Effector memory CD4-positive, alpha-beta T cell (primary cell): ENCODE measurements around the gene MRPL4.

Experiments used
- DNase-seq, 3 donors: peaks; one replicate each; pipeline ENCODE4 v3.0.0-alpha.2; 2020
- H3K27ac ChIP-seq: 2 replicates; pipeline ENCODE4 v1.7.0; 2013; ENCODE audit warnings: mild to moderate bottlenecking, low read length, moderate library complexity; ENCODE audit not compliant: insufficient read depth, poor library complexity, severe bottlenecking
- H3K27me3 ChIP-seq: replicated peaks from 2 replicates; pipeline ENCODE4 v1.7.0; 2013; ENCODE audit warnings: mild to moderate bottlenecking, low read length; ENCODE audit not compliant: insufficient read depth, control insufficient read depth, poor library complexity, severe bottlenecking
- H3K36me3 ChIP-seq: 2 replicates; pipeline ENCODE4 v1.7.0; 2013; ENCODE audit warnings: mild to moderate bottlenecking, low read length, moderate library complexity; ENCODE audit not compliant: control insufficient read depth, insufficient read depth
- H3K4me1 ChIP-seq: 2 replicates; pipeline ENCODE4 v1.7.0; 2013; ENCODE audit warnings: low read length, mild to moderate bottlenecking; ENCODE audit not compliant: control insufficient read depth, insufficient read depth, poor library complexity, severe bottlenecking
- H3K4me3 ChIP-seq: 2 replicates; pipeline ENCODE4 v1.7.0; 2013; ENCODE audit warnings: low read length, low read depth, mild to moderate bottlenecking; ENCODE audit not compliant: insufficient read depth, poor library complexity, severe bottlenecking
- H3K9me3 ChIP-seq: 2 replicates; pipeline ENCODE4 v1.7.0; 2013; ENCODE audit warnings: mild to moderate bottlenecking, low read length, moderate library complexity; ENCODE audit not compliant: control insufficient read depth
- total RNA-seq, 3 donors: gene quantifications; one replicate each; lab custom pipeline; 2026; lab: John Stamatoyannopoulos, UW

Gene MRPL4
- 14.2 to 23.6 (median 21.1) reads per million in 3 donors for total RNA-seq

DNA sequence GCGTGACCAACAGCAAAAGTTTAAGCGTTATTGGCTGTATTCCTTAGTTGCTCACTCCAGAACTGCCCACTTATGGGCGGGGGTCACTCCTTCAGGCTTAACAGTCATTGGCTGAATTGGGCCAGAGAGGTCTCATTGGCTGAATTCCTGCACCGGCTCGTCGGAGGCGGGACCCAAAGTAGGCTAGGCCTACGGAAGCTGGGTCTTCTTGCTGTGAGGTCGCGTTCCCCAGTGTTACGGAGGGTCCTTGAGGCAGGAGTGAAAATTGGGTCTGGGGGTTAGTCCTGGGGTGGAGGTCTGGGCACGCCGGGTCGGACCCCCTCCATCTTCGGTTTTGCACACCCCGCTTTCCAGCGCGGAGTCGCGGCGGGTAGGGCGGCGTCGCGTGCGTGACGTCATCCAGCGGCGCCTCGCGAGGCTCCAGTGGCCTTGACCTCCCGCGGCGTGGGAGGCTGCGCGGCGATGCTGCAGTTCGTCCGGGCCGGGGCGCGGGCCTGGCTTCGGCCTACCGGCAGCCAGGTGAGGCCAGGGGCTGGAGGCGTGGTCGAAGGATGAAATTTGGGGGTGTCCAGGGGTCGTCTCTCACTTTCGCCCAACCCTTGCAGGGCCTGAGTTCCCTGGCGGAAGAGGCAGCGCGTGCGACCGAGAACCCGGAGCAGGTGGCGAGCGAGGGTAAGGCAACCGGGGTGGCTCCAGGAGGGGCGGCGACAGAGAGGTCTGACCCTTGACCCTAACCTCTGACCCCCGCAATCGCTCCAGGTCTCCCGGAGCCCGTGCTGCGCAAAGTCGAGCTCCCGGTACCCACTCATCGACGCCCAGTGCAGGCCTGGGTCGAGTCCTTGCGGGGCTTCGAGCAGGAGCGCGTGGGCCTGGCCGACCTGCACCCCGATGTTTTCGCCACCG, at the start of gene MRPL4:
Gene MRPL4 (plus strand): TSS at position 423 of the 903 bp plus-strand sequence. CDS start 40 bp downstream, at position 463.
- DNase-seq: peak; percentile 91 to 96 (median 94)
- H3K27ac ChIP-seq: peak within 1 kb of the TSS; percentile 75
- H3K9me3 ChIP-seq: no peaks in the 10 kb centered on the region
- H3K27me3 ChIP-seq: no peaks in the 10 kb centered on the region
- peak within 1 kb of the TSS; percentile 100 for H3K4me3 ChIP-seq
- H3K36me3 ChIP-seq: peaks cover 14% of the 10 kb centered on the region
- peaks cover 13% of the 10 kb centered on the region for H3K4me1 ChIP-seq

DNA sequence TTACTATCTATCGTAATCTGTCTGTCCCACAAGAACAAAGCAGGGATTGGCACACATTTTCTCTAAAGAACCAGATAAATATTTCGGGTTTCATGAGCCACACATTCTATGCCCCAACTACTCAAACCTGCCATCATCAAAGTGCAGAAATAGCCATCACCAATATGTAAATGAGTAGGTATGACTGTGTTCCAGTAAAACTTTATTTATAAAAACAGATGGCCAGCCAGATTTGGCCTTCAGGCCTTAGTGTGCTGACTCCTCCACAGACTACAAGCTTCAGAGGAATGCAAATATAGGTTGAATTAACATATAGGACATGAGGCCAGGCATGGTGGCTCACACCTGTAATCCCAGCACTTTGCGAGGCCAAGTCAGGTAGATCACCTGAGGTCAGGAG, 48.3 kb upstream of the MRPL4 start:
- Histone ChIP-seq H3K9me3 (no peaks in the 10 kb centered on the region), H3K4me1 (no peaks in the 10 kb centered on the region), H3K27ac (no peak overlapping the region), H3K36me3 (no peaks in the 10 kb centered on the region), H3K27me3 (no peaks in the 10 kb centered on the region), H3K4me3 (no peak overlapping the region)
- DNase-seq: no peak

GRCh38 chr19:10205636-10206035, 46.4 kb upstream of the MRPL4 start:
- Histone ChIP-seq H3K27ac (no peak overlapping the region), H3K9me3 (no peaks in the 10 kb centered on the region), H3K27me3 (no peaks in the 10 kb centered on the region), H3K36me3 (no peaks in the 10 kb centered on the region), H3K4me3 (no peak overlapping the region), H3K4me1 (no peaks in the 10 kb centered on the region)
- DNase-seq: no peak

DNA sequence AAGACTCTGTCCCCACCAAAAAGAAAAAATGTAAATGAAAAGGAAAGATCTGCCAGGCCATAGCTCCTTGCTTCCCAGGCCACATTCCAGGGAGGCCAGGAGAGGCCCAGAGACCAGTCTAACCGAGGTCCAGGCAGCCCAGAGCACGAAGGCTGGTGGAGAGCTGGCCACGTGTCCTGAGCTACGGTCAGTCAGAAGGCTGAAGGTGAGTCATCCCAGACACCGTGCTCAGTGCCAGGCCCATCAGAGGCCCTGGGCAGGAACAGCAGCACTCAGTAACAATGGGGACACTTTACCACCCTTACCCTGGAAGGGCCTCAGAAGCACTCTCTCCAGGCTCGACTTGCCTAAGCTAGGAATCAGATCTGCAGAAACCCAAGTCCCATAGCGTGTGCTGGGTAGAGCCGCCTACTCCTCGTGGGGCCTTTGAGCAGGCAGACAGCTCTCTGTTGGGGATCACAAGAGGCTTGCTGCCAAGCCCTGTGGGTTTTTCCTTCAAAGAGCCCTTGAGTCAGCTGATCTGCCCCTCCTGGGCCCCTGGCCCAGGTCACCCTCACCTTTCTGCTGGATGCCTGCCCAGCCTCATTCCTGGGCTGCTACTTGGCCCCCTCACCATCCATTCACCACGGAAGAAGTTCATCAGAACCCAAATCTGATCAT, 45.7 kb upstream of the MRPL4 start:
- no peaks in the 10 kb centered on the region for H3K4me1 ChIP-seq
- H3K4me3 ChIP-seq: no peak overlapping the region
- no peaks in the 10 kb centered on the region for H3K36me3 ChIP-seq
- no peak overlapping the region for H3K27ac ChIP-seq
- H3K9me3 ChIP-seq: no peaks in the 10 kb centered on the region
- H3K27me3 ChIP-seq: no peaks in the 10 kb centered on the region
- no peak for DNase-seq

GRCh38 chr19:10207026-10207425, 45.0 kb upstream of the MRPL4 start:
- no peak overlapping the region for H3K27ac ChIP-seq
- H3K9me3 ChIP-seq: no peaks in the 10 kb centered on the region
- H3K36me3 ChIP-seq: no peaks in the 10 kb centered on the region
- DNase-seq: no peak
- H3K4me3 ChIP-seq: no peak overlapping the region
- H3K4me1 ChIP-seq: no peaks in the 10 kb centered on the region
- H3K27me3 ChIP-seq: no peaks in the 10 kb centered on the region

DNA sequence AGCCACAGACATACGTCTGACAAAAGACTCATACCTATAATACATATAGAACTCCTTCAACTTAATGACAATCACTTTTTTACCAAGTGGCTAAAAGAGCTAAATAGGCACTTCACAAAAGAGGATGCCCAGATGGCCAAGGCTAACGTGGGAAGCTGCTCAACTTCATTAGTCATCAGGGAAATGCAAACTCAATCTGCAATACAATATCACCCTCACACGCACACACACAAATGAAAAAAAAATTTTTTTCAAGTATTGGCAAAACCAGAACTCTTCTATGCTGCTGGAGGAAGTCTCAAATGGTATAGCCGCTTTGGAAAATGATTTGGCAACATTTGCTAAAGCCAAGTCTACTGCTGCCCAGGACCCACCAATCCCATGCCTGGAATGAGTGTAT, 42.7 kb upstream of the MRPL4 start:
- H3K4me1 ChIP-seq: no peaks in the 10 kb centered on the region
- DNase-seq: no peak
- no peaks in the 10 kb centered on the region for H3K9me3 ChIP-seq
- no peak overlapping the region for H3K27ac ChIP-seq
- H3K27me3 ChIP-seq: no peaks in the 10 kb centered on the region
- no peak overlapping the region for H3K4me3 ChIP-seq
- H3K36me3 ChIP-seq: no peaks in the 10 kb centered on the region

DNA sequence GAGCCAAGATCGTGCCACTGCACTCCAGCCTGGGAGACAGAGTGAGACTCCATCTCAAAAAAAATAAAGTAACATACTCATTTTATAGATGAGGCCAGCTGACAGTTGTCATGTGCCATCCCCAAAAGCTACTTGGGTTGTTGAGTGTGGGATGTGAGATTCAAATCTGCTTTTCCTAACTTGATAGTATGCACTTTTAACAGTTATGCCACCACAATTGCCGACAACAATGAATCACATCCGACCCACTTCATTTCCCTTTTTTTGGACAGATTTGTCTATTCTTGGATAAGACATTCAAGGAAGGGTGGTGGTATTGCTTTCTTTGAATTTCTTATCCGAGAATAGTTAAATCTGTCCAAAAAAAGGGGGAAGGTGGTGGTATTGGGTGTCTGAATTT, 41.0 kb upstream of the MRPL4 start:
- Histone ChIP-seq H3K4me3 (no peak overlapping the region), H3K4me1 (no peaks in the 10 kb centered on the region), H3K36me3 (no peaks in the 10 kb centered on the region), H3K27me3 (no peaks in the 10 kb centered on the region), H3K27ac (no peak overlapping the region), H3K9me3 (no peaks in the 10 kb centered on the region)
- DNase-seq: no peak

DNA sequence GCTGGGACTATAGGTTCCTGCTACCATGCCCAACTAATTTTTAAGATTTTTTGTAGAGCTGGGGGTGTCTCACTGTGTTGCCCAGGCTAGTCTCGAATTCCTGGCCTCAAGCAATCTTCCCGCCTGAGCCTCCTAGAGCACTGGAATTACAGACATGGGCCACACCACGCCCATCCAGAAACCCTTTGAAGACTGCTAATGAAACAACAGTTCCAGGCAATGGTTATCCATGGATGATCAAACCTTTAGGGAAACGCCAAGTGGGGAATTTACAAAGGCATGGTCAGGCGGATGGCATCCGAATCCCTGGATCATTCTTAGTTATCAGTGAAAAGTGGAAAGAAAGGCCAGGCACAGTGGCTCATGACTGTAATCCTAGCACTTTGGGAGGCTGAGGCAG, 40.3 kb upstream of the MRPL4 start:
- no peaks in the 10 kb centered on the region for H3K27me3 ChIP-seq
- no peak for DNase-seq
- H3K27ac ChIP-seq: no peak overlapping the region
- H3K9me3 ChIP-seq: no peaks in the 10 kb centered on the region
- no peaks in the 10 kb centered on the region for H3K4me1 ChIP-seq
- no peak overlapping the region for H3K4me3 ChIP-seq
- no peaks in the 10 kb centered on the region for H3K36me3 ChIP-seq

DNA sequence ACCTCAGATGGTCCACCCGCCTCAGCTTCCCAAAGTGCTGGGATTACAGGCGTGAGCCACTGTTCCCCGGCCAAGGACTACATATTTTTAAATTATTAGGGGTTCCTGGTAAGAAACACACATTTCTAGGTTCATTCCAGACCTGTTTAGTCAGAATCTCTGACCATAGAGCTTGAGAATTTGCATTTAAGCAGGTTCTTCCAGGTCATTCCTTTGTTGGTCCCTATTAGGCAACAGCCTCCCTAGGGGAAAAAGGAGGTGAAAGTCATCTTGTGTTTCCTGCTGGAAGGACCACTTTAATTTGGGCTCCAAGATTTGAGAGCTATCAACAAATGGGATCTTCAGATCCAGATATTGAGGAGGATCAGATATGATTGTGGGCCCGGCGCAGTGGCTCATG, 37.2 kb upstream of the MRPL4 start:
- H3K9me3 ChIP-seq: no peaks in the 10 kb centered on the region
- no peak for DNase-seq
- no peak overlapping the region for H3K27ac ChIP-seq
- H3K4me3 ChIP-seq: no peak overlapping the region
- H3K27me3 ChIP-seq: no peaks in the 10 kb centered on the region
- H3K4me1 ChIP-seq: no peaks in the 10 kb centered on the region
- H3K36me3 ChIP-seq: no peaks in the 10 kb centered on the region

GRCh38 chr19:10217085-10217484, 34.9 kb upstream of the MRPL4 start:
- Histone ChIP-seq H3K4me3 (no peak overlapping the region), H3K27me3 (no peaks in the 10 kb centered on the region), H3K27ac (no peak overlapping the region), H3K36me3 (no peaks in the 10 kb centered on the region), H3K4me1 (no peaks in the 10 kb centered on the region), H3K9me3 (no peaks in the 10 kb centered on the region)
- no peak for DNase-seq
